ENCODE measurements around the gene LANCL3. TPM values are rescaled to one million over a fixed set of nuclear protein-coding genes. Genes with fewer than 3 reads are reported as not detected.

The LANCL3 gene
- total RNA-seq, 1 experiment from 2014 or later: 0.26 TPM

- DNase-seq: no peak
- H3K4me3 Mint-ChIP-seq: no peak overlapping the region
These were observed 95.1 kb downstream of the LANCL3 start for GRCh38 chrX:37666516-37666915.

More at GRCh38 chrX:37666516-37666915, 95.1 kb downstream of the LANCL3 start:
- Histone ChIP-seq H2BK15ac (ENCODE audit: low read depth, low read length) (no peak overlapping the region), H3K56ac (ENCODE audit: insufficient read length, low read depth, low read length) (no peak overlapping the region), H3K4ac (ENCODE audit: low read depth, low read length) (no peak overlapping the region), H3K27me3 (ENCODE audit: insufficient read depth, low read length) (no peaks in the 10 kb centered on the region), H3T11ph (ENCODE audit: low read length) (no peak overlapping the region), H3K14ac (ENCODE audit: insufficient read depth, low read length) (no peak overlapping the region), H2AK5ac (ENCODE audit: insufficient read length, low read length) (no peak overlapping the region), H2BK5ac (ENCODE audit: insufficient read length, low read length) (no peak overlapping the region), H2BK120ac (ENCODE audit: low read depth, low read length, poor library complexity, severe bottlenecking) (no peak overlapping the region), H4K8ac (replicated peaks; ENCODE audit: insufficient read length, low read depth, low read length) (no peak overlapping the region), H3K23me2 (ENCODE audit: insufficient read length, low read depth, low read length, poor library complexity, severe bottlenecking) (no peaks in the 10 kb centered on the region), H4K5ac (ENCODE audit: insufficient read length, low read depth, low read length) (no peak overlapping the region), H2AFZ (ENCODE audit: low read length) (no peak overlapping the region), H3K27ac (ENCODE audit: insufficient read length, low read depth, low read length) (no peak overlapping the region), H3K4me2 (ENCODE audit: insufficient read depth, insufficient read length, low read length) (no peak overlapping the region), H2BK12ac (ENCODE audit: insufficient read length, low read depth, low read length) (no peak overlapping the region), H4K20me1 (ENCODE audit: control insufficient read depth, insufficient read depth, insufficient read length) (no peaks in the 10 kb centered on the region), H4K91ac (ENCODE audit: insufficient read length, low read depth, low read length) (no peak overlapping the region), H3K23ac (ENCODE audit: insufficient read length, low read depth, low read length) (no peak overlapping the region), H3K79me1 (ENCODE audit: insufficient read depth, low read depth, low read length, poor library complexity, severe bottlenecking) (no peaks in the 10 kb centered on the region), H3K4me1 (ENCODE audit: insufficient read depth, low read length) (no peaks in the 10 kb centered on the region), H3K79me2 (ENCODE audit: insufficient read depth, low read length) (no peaks in the 10 kb centered on the region), H3K9me3 (ENCODE audit: control insufficient read depth, low read depth, low read length) (no peaks in the 10 kb centered on the region), H3K18ac (ENCODE audit: insufficient read length, low read depth, low read length) (no peak overlapping the region), H3K9ac (ENCODE audit: extremely low read depth, insufficient read length, low read length) (no peak overlapping the region), H2BK20ac (ENCODE audit: low read depth, low read length, poor library complexity, severe bottlenecking) (no peak overlapping the region)
- TF ChIP-seq CTCF (conservative IDR thresholded peaks at IDR 0.05): no peak
- Mint-ChIP-seq H3K27me3 (ENCODE audit: low read depth) (peaks cover 3% of the 10 kb centered on the region), H3K27ac (no peak overlapping the region), H3K4me1 (no peaks in the 10 kb centered on the region), H3K36me3 (ENCODE audit: insufficient read depth in 1 of 3, low read depth in 3 of 3) (peaks cover 0 to 2% (median 0%) of the 10 kb centered on the region in 3 experiments; a peak in 2 of 7 replicates), H3K9me3 (peaks cover 35 to 37% of the 10 kb centered on the region in 2 experiments)
